HepG2 (cell line): Measurements from ENCODE around the gene MLLT10. TPM values are rescaled to one million over a fixed set of nuclear protein-coding genes. Genes with fewer than 3 reads are reported as not detected.
A peak's percentile ranks its signal among the peaks of the same experiment; 100 is the strongest.

Experiments
- BRF2 ChIP-seq: sonication (generic); formaldehyde crosslinking; IDR thresholded peaks from 2 replicates; pipeline ENCODE4 v1.8.1; 2022; ENCODE audit warnings: mild to moderate bottlenecking, missing genetic modification reagents
- ELF1 ChIP-seq: sonication (generic); formaldehyde crosslinking; IDR thresholded peaks from 2 replicates; pipeline ENCODE4 v1.4.0; 2020; ENCODE audit warnings: missing genetic modification reagents
- FOXK2 ChIP-seq: fragments of 450-650 bp; IDR thresholded peaks from 2 replicates; pipeline ENCODE4 v1.6.1; 2016
- HDAC6 ChIP-seq: fragments of 200-600 bp; sonication (generic); IDR thresholded peaks from 2 replicates; pipeline ENCODE4 v1.7.0; 2017; ENCODE audit warnings: mild to moderate bottlenecking, antibody characterized with exemption, low read length, low read depth
- KAT7 ChIP-seq: IDR thresholded peaks from 2 replicates; pipeline ENCODE4 v1.6.1; 2018; ENCODE audit warnings: borderline replicate concordance, missing compliant biosample characterization
- KAT8 ChIP-seq: IDR thresholded peaks from 2 replicates; pipeline ENCODE4 v1.6.1; 2016; ENCODE audit warnings: missing genetic modification reagents, missing compliant biosample characterization
- LCORL ChIP-seq, 2 experiments: fragments of 450-650 bp in 1 of 2; sonication (generic) in 1 of 2; formaldehyde crosslinking in 1 of 2; IDR thresholded peaks; 2 replicates each; pipeline versions ENCODE4 v1.5.0 to v1.6.1; 2017 to 2020; ENCODE audit warnings: antibody characterized with exemption in 1 of 2, missing genetic modification reagents in 1 of 2
- MIXL1 ChIP-seq: IDR thresholded peaks from 2 replicates; pipeline ENCODE4 v1.6.1; 2016
- NCOA2 ChIP-seq: sonication (generic); formaldehyde crosslinking; IDR thresholded peaks from 2 replicates; pipeline ENCODE4 v1.8.0; 2022; ENCODE audit warnings: inconsistent platforms
- NR2F2 ChIP-seq: IDR thresholded peaks from 2 replicates; pipeline ENCODE4 v1.6.1; 2012; ENCODE audit warnings: low read depth, inconsistent platforms, borderline replicate concordance
- PHB2 ChIP-seq: fragments of 450-650 bp; IDR thresholded peaks from 2 replicates; pipeline ENCODE4 v1.6.1; 2018; ENCODE audit not compliant: partially characterized antibody
- RXRB ChIP-seq: IDR thresholded peaks from 2 replicates; pipeline ENCODE4 v1.6.1; 2016; ENCODE audit warnings: borderline replicate concordance, missing genetic modification reagents, missing compliant biosample characterization
- SAP130 ChIP-seq: IDR thresholded peaks from 2 replicates; pipeline ENCODE4 v1.6.1; 2016; ENCODE audit warnings: low read depth
- ZFX ChIP-seq: sonication (generic); formaldehyde crosslinking; IDR thresholded peaks from 2 replicates; pipeline ENCODE4 v1.4.0; 2020; ENCODE audit warnings: mild to moderate bottlenecking, low read depth, missing genetic modification reagents, moderate library complexity
- ZMAT5 ChIP-seq: sonication (generic); formaldehyde crosslinking; IDR thresholded peaks from 2 replicates; pipeline ENCODE4 v1.5.0; 2020; ENCODE audit warnings: mild to moderate bottlenecking, low read depth, missing genetic modification reagents, borderline replicate concordance
- ZNF205 ChIP-seq: IDR thresholded peaks from 2 replicates; pipeline ENCODE4 v1.6.1; 2018; ENCODE audit warnings: missing biosample characterization, missing genetic modification reagents
- ZNF33B ChIP-seq: sonication (generic); formaldehyde crosslinking; IDR thresholded peaks from 2 replicates; pipeline ENCODE4 v1.5.1; 2020; ENCODE audit warnings: mild to moderate bottlenecking, missing genetic modification reagents
- ZNF44 ChIP-seq: sonication (generic); formaldehyde crosslinking; IDR thresholded peaks from 2 replicates; pipeline ENCODE4 v1.5.1; 2020; ENCODE audit warnings: mild to moderate bottlenecking, missing genetic modification reagents
- ZNF484 ChIP-seq: sonication (generic); formaldehyde crosslinking; IDR thresholded peaks from 2 replicates; pipeline ENCODE4 v1.5.1; 2020; ENCODE audit warnings: mild to moderate bottlenecking, low read depth, missing genetic modification reagents, borderline replicate concordance
- ZNF816 ChIP-seq: sonication (generic); formaldehyde crosslinking; IDR thresholded peaks from 2 replicates; pipeline ENCODE4 v1.8.0; 2022; ENCODE audit warnings: missing genetic modification reagents, mild to moderate bottlenecking, borderline replicate concordance
- polyA plus RNA-seq, 8 experiments: library from polyadenylated mRNA; depleted of rRNA in 3 of 8; stranded (reverse) in 7 of 8; unstranded in 1 of 8; fragments of >200 nt; fragmentation: Illumina TruSeq in 4 of 8; extraction: Trizol in 4 of 8; gene quantifications; 2 replicates each; pipeline versions ENCODE4 v1.2.1 to v1.2.3, GENCODE V29; 2011 to 2016; ENCODE audit warnings: low read depth in 4 of 8, missing spikeins in 1 of 8, mixed read lengths in 1 of 8; ENCODE audit not compliant: insufficient read depth in 1 of 8
- total RNA-seq, 5 experiments: library from RNA; depleted of rRNA; stranded (reverse); fragments of >200 nt; fragmentation: Illumina TruSeq; extraction: Trizol; gene quantifications; 2 replicates each; pipeline ENCODE4 v1.2.3, GENCODE V29; 2016; ENCODE audit warnings: low read depth in 1 of 5
- TF ChIP-seq, protein P1 (sequence below): sonication (generic); formaldehyde crosslinking; IDR thresholded peaks from 2 replicates; pipeline ENCODE4 v1.4.0; 2020; ENCODE audit warnings: missing genetic modification reagents
- TF ChIP-seq, protein P2 (sequence below): sonication (generic); formaldehyde crosslinking; IDR thresholded peaks from 2 replicates; pipeline ENCODE4 v1.5.0; 2020; ENCODE audit warnings: missing genetic modification reagents
- TF ChIP-seq, protein P3 (sequence below): sonication (generic); formaldehyde crosslinking; IDR thresholded peaks from 2 replicates; pipeline ENCODE4 v1.4.0; 2020; ENCODE audit warnings: mild to moderate bottlenecking, missing genetic modification reagents

MLLT10 gene
- total and polyA plus RNA-seq, 2 of the 13 experiments (the other 11 are each of a cell fraction or from before 2014, with no cell fraction given): 51.3 to 84.1 TPM

GRCh38 chr10:21570761-21571521 lies 36.9 kb downstream of the MLLT10 start (continued):
- TF ChIP-seq ZNF816 (CRISPR knock-in tag) (no peak), KAT8 (peak; percentile 40; the same call in 1 of the 2 replicates), MIXL1 (CRISPR knock-in tag) (peak; percentile 52; the same call in 1 of the 2 replicates), NR2F2 (no peak), PHB2 (no peak), LCORL (IDR thresholded peaks at IDR 0.05) (peak; percentile 13; the same call in 1 of the 2 replicates), LCORL (CRISPR knock-in tag; IDR thresholded peaks at IDR 0.05) (0 out of 2 replicates have a peak, but pooled peaks have one; percentile 39), KAT7 (CRISPR knock-in tag) (peak; percentile 45; the same call in 1 of the 2 replicates), ZNF33B (no peak), ELF1 (no peak), ZMAT5 (no peak), ZFX (no peak), HDAC6 (no peak), RXRB (peak; percentile 70; the same call in 1 of the 2 replicates), FOXK2 (0 out of 2 replicates have a peak, but pooled peaks have one; percentile 48), ZNF484 (CRISPR knock-in tag) (no peak), BRF2 (CRISPR knock-in tag) (no peak), ZNF44 (CRISPR knock-in tag) (no peak), ZNF205 (CRISPR knock-in tag) (0 out of 2 replicates have a peak, but pooled peaks have one; percentile 11), NCOA2 (CRISPR knock-in tag) (peak; percentile 78), SAP130 (CRISPR knock-in tag) (peak; percentile 66)
- TF ChIP-seq, protein P1, sequence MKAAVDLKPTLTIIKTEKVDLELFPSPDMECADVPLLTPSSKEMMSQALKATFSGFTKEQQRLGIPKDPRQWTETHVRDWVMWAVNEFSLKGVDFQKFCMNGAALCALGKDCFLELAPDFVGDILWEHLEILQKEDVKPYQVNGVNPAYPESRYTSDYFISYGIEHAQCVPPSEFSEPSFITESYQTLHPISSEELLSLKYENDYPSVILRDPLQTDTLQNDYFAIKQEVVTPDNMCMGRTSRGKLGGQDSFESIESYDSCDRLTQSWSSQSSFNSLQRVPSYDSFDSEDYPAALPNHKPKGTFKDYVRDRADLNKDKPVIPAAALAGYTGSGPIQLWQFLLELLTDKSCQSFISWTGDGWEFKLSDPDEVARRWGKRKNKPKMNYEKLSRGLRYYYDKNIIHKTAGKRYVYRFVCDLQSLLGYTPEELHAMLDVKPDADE: no peak
- TF ChIP-seq, protein P2, sequence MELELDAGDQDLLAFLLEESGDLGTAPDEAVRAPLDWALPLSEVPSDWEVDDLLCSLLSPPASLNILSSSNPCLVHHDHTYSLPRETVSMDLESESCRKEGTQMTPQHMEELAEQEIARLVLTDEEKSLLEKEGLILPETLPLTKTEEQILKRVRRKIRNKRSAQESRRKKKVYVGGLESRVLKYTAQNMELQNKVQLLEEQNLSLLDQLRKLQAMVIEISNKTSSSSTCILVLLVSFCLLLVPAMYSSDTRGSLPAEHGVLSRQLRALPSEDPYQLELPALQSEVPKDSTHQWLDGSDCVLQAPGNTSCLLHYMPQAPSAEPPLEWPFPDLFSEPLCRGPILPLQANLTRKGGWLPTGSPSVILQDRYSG (CRISPR knock-in tag): no peak
- TF ChIP-seq, protein P3, sequence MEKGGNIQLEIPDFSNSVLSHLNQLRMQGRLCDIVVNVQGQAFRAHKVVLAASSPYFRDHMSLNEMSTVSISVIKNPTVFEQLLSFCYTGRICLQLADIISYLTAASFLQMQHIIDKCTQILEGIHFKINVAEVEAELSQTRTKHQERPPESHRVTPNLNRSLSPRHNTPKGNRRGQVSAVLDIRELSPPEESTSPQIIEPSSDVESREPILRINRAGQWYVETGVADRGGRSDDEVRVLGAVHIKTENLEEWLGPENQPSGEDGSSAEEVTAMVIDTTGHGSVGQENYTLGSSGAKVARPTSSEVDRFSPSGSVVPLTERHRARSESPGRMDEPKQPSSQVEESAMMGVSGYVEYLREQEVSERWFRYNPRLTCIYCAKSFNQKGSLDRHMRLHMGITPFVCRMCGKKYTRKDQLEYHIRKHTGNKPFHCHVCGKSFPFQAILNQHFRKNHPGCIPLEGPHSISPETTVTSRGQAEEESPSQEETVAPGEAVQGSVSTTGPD (CRISPR knock-in tag): no peak
